Heart left ventricle (tissue), 16 donors: ENCODE measurements around the gene FBXL17. TPM values are rescaled to one million over a fixed set of nuclear protein-coding genes. Genes with fewer than 3 reads are reported as not detected.
A peak's percentile ranks its signal among the peaks of the same experiment; 100 is the strongest.

Source experiments
- ATAC-seq, 4 donors: fragments of 200-7000 bp; cut with Tn5 transposase; one replicate each; pipeline ENCODE4 v1.9.1; 2020 to 2022; ENCODE audit warnings: moderate library complexity in 4 of 4, mild to moderate bottlenecking in 3 of 4, moderate number of reproducible peaks in 1 of 4
- DNase-seq, 5 donors: peaks; one replicate each; pipeline ENCODE4 v3.0.0-alpha.2; 2020
- H3K27ac ChIP-seq, 12 donors: fragments of 200-600 bp; sonication (generic) in 4 of 12; one replicate each; pipeline versions ENCODE4 v1.5.0 to v1.8.0; 2016 to 2022; ENCODE audit warnings: mild to moderate bottlenecking in 2 of 12
- H3K27me3 ChIP-seq, 9 donors: fragments of 200-600 bp; sonication (generic) in 2 of 9; one replicate each; pipeline versions ENCODE4 v1.5.1 to v1.8.0; 2016 to 2022; ENCODE audit warnings: mild to moderate bottlenecking in 3 of 9
- H3K36me3 ChIP-seq, 9 donors: fragments of 200-600 bp; sonication (generic) in 2 of 9; one replicate each; pipeline versions ENCODE4 v1.5.0 to v1.8.0; 2018 to 2022; ENCODE audit warnings: mild to moderate bottlenecking in 2 of 9
- H3K4me1 ChIP-seq, 12 donors: fragments of 200-600 bp; sonication (generic) in 4 of 12; one replicate each; pipeline versions ENCODE4 v1.5.0 to v1.8.0; 2016 to 2022; ENCODE audit warnings: mild to moderate bottlenecking in 3 of 12
- H3K4me3 ChIP-seq, 12 donors: fragments of 200-600 bp; sonication (generic) in 4 of 12; one replicate each; pipeline versions ENCODE4 v1.5.0 to v1.8.0; 2017 to 2022; ENCODE audit warnings: mild to moderate bottlenecking in 9 of 12, moderate library complexity in 4 of 12
- H3K9me3 ChIP-seq, 12 donors: fragments of 200-600 bp; sonication (generic) in 4 of 12; one replicate each; pipeline versions ENCODE4 v1.5.0 to v1.8.0; 2016 to 2022; ENCODE audit warnings: mild to moderate bottlenecking in 1 of 12
- POLR2A ChIP-seq, 2 donors: fragments of 450-650 bp; IDR thresholded peaks; one replicate each; pipeline ENCODE4 v1.6.1; 2017; ENCODE audit warnings: antibody characterized with exemption in 2 of 2, mild to moderate bottlenecking in 2 of 2, moderate library complexity in 2 of 2
- WGBS, 4 donors: extraction: QIAGEN DNeasy Blood & Tissue Kit in 2 of 4; methylation state at CpG; one replicate each; pipeline versions ENCODE4 v1.1.5 to v1.1.7; 2013 to 2018; 5-methylcytosine and 5-hydroxymethylcytosine counted together
- intact Hi-C, 10 donors: fragments of 100-400 bp; cut with DNase I; formaldehyde crosslinking; loops; one replicate each; pipeline versions ENCODE4 v1.11.1 to v1.14.2; 2022
- polyA plus RNA-seq, 2 donors: library from polyadenylated mRNA; stranded (reverse); fragments of 200-250 nt; gene quantifications; one replicate each; pipeline ENCODE4 v1.2.3, GENCODE V29; 2013
- total RNA-seq, 9 donors: library from RNA; depleted of rRNA in 2 of 9; stranded (reverse); fragments of >200 nt in 2 of 9; fragmentation: NEBNext Ultra II Directional in 3 of 9; extraction: Animal tissue kit (Norgen Biotek cat#: 25700) in 3 of 9; gene quantifications; one replicate each; pipeline versions ENCODE4 v1.1.0 to v1.2.4, GENCODE V29; 2016 to 2023
- TF ChIP-seq, protein P1 (sequence below), 12 donors: fragments of 200-600 bp; sonication (generic) in 4 of 12; IDR thresholded peaks; one replicate each; pipeline versions ENCODE4 v1.5.0 to v1.8.0; 2018 to 2022; ENCODE audit warnings: antibody characterized with exemption in 12 of 12, mild to moderate bottlenecking in 5 of 12
- donor health status: ischemic (EF 13 %, LVEDD 7.1; RV severe dilation, severe dysfunction).
- donor health status: healthy with polysubstance abuse.
- donor health status: DM: no; HTN: yes; CAD: no.
- donor health status: DM: no; HTN: no; CAD: no.
- donor health status: ischemic (EF 25% LVEDD 6.9; RV normal size, moderate dysfunction).
- donor health status: ischemic (EF 25% LVEDD 5.7; RV mildly dilated, moderate dysfunction).
- donor health status: healthy.
- donor health status: DM: yes; HTN: yes; CAD: no.
- donor health status: ischemic (EF 35%, LVEDD 5.7; RV mildly dilated, moderate dysfunction).
- donor health status: nonischemic (EF 11% LVEDD 7.7; RV severe dilation, severe dysfunction).
- donor health status: DM: yes; HTN: yes; CAD: no.
- donor health status: PGD.
- donor health status: ischemic (EF 29% LVEDD 5.4; RV normal size, mild dysfunction).
- donor health status: nonischemic (EF 23%, LVEDD 6.1; RV moderate dilation, normal function).

The FBXL17 gene
- total and polyA plus RNA-seq, 11 donors, result 10.2 to 39.4 (median 33.1) TPM

DNA sequence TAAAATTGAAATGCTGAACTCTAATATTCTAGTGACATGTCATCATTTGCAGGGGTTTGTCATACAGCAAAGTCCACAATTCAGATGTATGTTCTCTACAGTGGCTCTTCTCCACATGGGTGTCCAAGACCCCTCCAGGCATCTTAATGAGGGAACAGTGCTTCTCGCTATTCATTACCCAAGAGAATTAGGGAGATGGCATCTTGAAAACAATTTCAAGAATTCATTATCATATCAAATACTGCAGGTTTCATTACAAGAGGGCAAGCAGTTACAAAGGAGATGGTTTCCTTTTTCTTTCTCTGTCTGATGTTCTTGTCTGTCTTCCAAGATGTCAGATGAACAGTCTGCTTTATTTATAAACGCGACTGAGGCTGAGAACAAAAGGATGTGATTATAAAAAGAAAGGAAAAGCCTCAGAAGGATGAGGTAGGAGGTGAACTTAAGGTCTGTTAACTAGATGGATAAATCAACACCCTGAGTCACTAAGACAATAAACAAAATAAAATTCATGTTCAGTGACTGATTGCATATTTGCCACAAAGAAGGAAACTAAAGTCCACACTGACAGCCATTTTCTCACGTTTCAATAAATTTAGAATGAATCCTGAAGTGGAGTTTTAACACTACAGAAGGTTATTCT, 384.4 kb downstream of the FBXL17 start:
- H3K4me3 ChIP-seq, result no peak overlapping the region
- H3K36me3 ChIP-seq, result no peaks in the 10 kb centered on the region
- TF ChIP-seq POLR2A (IDR thresholded peaks at IDR 0.05), result no peak
- WGBS, 4 donors, result 42 to 62% (median 50%) methylated on average over 4 of the region's 4 CpGs
- no peaks in the 10 kb centered on the region for H3K27me3 ChIP-seq
- DNase-seq (no peak), ATAC-seq (no peak)
- intact Hi-C loops, result no loop called here
- peaks cover 0 to 2% (median 0%) of the 10 kb centered on the region in 12 donors for H3K4me1 ChIP-seq
- no peak overlapping the region for H3K27ac ChIP-seq
- no peaks in the 10 kb centered on the region for H3K9me3 ChIP-seq

DNA sequence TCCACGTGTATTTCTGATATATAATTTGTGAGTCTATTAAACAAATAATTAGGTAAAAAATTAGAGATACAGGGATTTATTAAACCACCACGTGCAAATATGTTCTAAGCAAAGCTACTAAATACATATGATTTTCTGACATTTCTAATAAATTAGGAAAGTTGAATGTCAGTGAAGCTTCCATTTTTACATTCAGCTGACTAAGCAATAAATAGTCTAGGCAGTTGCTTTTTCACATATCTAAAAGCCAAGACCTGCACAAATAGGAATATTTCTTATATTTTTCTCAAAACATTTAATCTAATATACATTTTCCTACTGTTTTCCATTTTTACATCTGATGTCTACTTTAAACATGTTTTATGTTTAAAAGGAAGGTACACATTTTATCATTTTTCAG, 388.6 kb downstream of the FBXL17 start:
- ATAC-seq, result no peak
- H3K27ac ChIP-seq, result no peak overlapping the region
- TF ChIP-seq POLR2A (IDR thresholded peaks at IDR 0.05), result no peak
- TF ChIP-seq, protein P1, sequence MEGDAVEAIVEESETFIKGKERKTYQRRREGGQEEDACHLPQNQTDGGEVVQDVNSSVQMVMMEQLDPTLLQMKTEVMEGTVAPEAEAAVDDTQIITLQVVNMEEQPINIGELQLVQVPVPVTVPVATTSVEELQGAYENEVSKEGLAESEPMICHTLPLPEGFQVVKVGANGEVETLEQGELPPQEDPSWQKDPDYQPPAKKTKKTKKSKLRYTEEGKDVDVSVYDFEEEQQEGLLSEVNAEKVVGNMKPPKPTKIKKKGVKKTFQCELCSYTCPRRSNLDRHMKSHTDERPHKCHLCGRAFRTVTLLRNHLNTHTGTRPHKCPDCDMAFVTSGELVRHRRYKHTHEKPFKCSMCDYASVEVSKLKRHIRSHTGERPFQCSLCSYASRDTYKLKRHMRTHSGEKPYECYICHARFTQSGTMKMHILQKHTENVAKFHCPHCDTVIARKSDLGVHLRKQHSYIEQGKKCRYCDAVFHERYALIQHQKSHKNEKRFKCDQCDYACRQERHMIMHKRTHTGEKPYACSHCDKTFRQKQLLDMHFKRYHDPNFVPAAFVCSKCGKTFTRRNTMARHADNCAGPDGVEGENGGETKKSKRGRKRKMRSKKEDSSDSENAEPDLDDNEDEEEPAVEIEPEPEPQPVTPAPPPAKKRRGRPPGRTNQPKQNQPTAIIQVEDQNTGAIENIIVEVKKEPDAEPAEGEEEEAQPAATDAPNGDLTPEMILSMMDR (IDR thresholded peaks at IDR 0.05), result no peak
- H3K4me3 ChIP-seq, result no peak overlapping the region
- H3K36me3 ChIP-seq, result no peaks in the 10 kb centered on the region
- intact Hi-C loops, result no loop called here
- H3K27me3 ChIP-seq, result no peaks in the 10 kb centered on the region
- peaks cover 0 to 3% (median 0%) of the 10 kb centered on the region in 12 donors for H3K4me1 ChIP-seq
- H3K9me3 ChIP-seq, result no peaks in the 10 kb centered on the region
- DNase-seq, result no peak
- 94 to 98% (median 97%) methylated on average over 2 of the region's 2 CpGs for WGBS, 4 donors

DNA sequence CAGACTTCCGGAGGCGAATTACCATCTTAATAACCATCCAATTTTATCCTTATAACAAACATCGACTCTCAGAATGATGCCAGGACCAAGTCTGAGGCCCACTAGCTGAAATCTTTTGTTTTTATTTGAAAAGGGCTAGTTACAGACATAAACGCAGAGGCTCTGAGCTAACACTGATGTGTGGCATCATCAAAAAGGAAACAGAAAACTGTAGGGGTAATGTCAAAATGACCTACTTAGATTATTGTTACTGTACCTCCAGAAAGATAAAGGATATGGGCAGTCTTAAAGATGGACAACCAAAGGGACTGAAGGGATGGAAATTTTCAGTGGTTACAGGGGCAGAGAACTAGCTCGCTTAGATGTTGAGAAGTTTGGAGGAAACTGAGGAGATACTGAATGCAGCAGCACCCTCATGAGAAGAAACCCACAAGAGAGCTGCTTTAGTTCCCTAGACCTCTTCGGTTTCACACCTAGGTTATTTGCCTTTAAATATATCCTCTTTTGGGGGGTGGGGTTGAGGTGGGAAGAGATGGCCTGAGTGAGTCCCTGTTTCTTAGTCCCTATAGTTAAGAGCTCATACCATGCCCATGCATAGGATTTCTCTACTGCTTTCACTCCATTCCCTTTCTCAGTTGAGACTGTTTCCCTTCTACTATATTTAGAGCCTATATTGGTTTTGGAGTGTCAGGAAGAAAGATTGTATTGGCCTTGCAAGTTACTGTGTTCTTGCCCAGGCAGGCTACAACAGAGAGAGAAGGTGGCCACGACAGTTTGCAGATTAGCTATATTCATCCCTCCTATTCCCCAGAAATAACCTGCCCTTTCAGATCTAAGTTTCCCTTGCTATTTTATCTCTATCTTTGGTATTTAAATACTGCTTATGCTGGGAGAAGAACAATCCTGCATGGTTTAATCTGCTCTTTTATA, 390.8 kb downstream of the FBXL17 start:
- ATAC-seq (peak in 3 of 4 donors; percentile 28 to 83 (median 69)), DNase-seq (no peak)
- Histone ChIP-seq H3K27ac (no peak overlapping the region), H3K4me1 (peaks cover 0 to 3% (median 0%) of the 10 kb centered on the region in 12 donors), H3K4me3 (no peak overlapping the region), H3K27me3 (no peaks in the 10 kb centered on the region), H3K9me3 (no peaks in the 10 kb centered on the region), H3K36me3 (no peaks in the 10 kb centered on the region)
- intact Hi-C loops, result no loop called here
- TF ChIP-seq, protein P1 (IDR thresholded peaks at IDR 0.05), result no peak
- no peak for TF ChIP-seq POLR2A (IDR thresholded peaks at IDR 0.05)
- 82 to 85% (median 84%) methylated on average over 7 of the region's 7 CpGs for WGBS, 4 donors

DNA sequence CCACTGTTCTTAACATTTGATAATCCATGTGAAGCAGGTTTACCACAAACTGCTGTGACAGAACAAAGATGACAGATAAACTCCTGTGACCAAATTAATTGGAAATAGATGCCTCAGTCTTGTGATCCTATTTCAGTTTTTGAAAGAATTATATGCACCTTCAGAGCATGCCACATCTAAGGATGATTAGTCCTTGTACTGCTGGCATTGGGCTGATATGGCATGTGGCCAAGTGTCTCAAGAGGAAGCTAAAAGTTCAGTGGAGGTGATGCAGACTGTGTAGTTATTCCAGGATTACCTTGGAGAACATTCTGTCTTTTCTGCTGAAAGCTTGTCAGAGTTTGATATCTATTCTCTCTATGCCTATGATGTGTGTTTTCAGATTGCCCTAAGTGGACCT, 396.8 kb downstream of the FBXL17 start:
- ATAC-seq (peak in 2 of 4 donors; percentile 72 to 74), DNase-seq (peak in 2 of 5 donors; percentile 41 to 57)
- intact Hi-C loops, result no loop called here
- no peak overlapping the region for H3K4me3 ChIP-seq
- no peaks in the 10 kb centered on the region for H3K27me3 ChIP-seq
- TF ChIP-seq, protein P1 (IDR thresholded peaks at IDR 0.05), result no peak
- TF ChIP-seq POLR2A (IDR thresholded peaks at IDR 0.05), result no peak
- H3K9me3 ChIP-seq, result no peaks in the 10 kb centered on the region
- H3K36me3 ChIP-seq, result no peaks in the 10 kb centered on the region
- H3K4me1 ChIP-seq, result peaks cover 0 to 7% (median 0%) of the 10 kb centered on the region in 12 donors
- H3K27ac ChIP-seq, result no peak overlapping the region
